ENCODE measurements around the gene PAK5.

PAK5 gene

GRCh38 chr20:9723501-9724202, 115.2 kb downstream of the PAK5 start:
- TF ChIP-seq POLR2AphosphoS5 (IDR thresholded peaks at IDR 0.05; ENCODE audit: low read depth, low read length) = no peak
- TF ChIP-seq FOXP2 (optimal IDR thresholded peaks at IDR 0.05; ENCODE audit: borderline replicate concordance, extremely low read depth, extremely low read length, insufficient read depth) = no peak
- no peak for TF ChIP-seq REST (IDR thresholded peaks at IDR 0.05; ENCODE audit: insufficient read depth in 1 of 2, low read depth in 2 of 2, low read length in 2 of 2)
- no peak for TF ChIP-seq SIN3A (IDR thresholded peaks at IDR 0.05; ENCODE audit: borderline replicate concordance, insufficient read depth, low read length)
- TF ChIP-seq TAF1 (IDR thresholded peaks at IDR 0.05; ENCODE audit: borderline replicate concordance, insufficient read depth, low read length) = no peak

GRCh38 chr20:9711872-9712271, 127.0 kb downstream of the PAK5 start:
- TF ChIP-seq FOXP2 (optimal IDR thresholded peaks at IDR 0.05; ENCODE audit: borderline replicate concordance, extremely low read depth, extremely low read length, insufficient read depth) (no peak), SIN3A (IDR thresholded peaks at IDR 0.05; ENCODE audit: borderline replicate concordance, insufficient read depth, low read length) (no peak)

GRCh38 chr20:9710685-9711084, 128.2 kb downstream of the PAK5 start:
- no peak for TF ChIP-seq POLR2AphosphoS5 (IDR thresholded peaks at IDR 0.05; ENCODE audit: low read depth, low read length)
- TF ChIP-seq REST (IDR thresholded peaks at IDR 0.05; ENCODE audit: insufficient read depth in 1 of 2, low read depth in 2 of 2, low read length in 2 of 2) = no peak
- TF ChIP-seq FOXP2 (optimal IDR thresholded peaks at IDR 0.05; ENCODE audit: borderline replicate concordance, extremely low read depth, extremely low read length, insufficient read depth) = no peak
- TF ChIP-seq TAF1 (IDR thresholded peaks at IDR 0.05; ENCODE audit: borderline replicate concordance, insufficient read depth, low read length) = no peak
- no peak for TF ChIP-seq SIN3A (IDR thresholded peaks at IDR 0.05; ENCODE audit: borderline replicate concordance, insufficient read depth, low read length)

- no peak for TF ChIP-seq FOXP2 (optimal IDR thresholded peaks at IDR 0.05; ENCODE audit: borderline replicate concordance, extremely low read depth, extremely low read length, insufficient read depth)
- TF ChIP-seq TAF1 (IDR thresholded peaks at IDR 0.05; ENCODE audit: borderline replicate concordance, insufficient read depth, low read length) = no peak
- no peak for TF ChIP-seq SIN3A (IDR thresholded peaks at IDR 0.05; ENCODE audit: borderline replicate concordance, insufficient read depth, low read length)
- no peak for TF ChIP-seq POLR2AphosphoS5 (IDR thresholded peaks at IDR 0.05; ENCODE audit: low read depth, low read length)
- no peak for TF ChIP-seq REST (IDR thresholded peaks at IDR 0.05; ENCODE audit: insufficient read depth in 1 of 2, low read depth in 2 of 2, low read length in 2 of 2)
Observed at GRCh38 chr20:9705722-9706476, 133.0 kb downstream of the PAK5 start.

- no peak for TF ChIP-seq FOXP2 (optimal IDR thresholded peaks at IDR 0.05; ENCODE audit: borderline replicate concordance, extremely low read depth, extremely low read length, insufficient read depth)
- no peak for TF ChIP-seq SIN3A (IDR thresholded peaks at IDR 0.05; ENCODE audit: borderline replicate concordance, insufficient read depth, low read length)
- no peak for TF ChIP-seq TAF1 (IDR thresholded peaks at IDR 0.05; ENCODE audit: borderline replicate concordance, insufficient read depth, low read length)
- TF ChIP-seq REST (IDR thresholded peaks at IDR 0.05; ENCODE audit: insufficient read depth in 1 of 2, low read depth in 2 of 2, low read length in 2 of 2) = no peak
- TF ChIP-seq POLR2AphosphoS5 (IDR thresholded peaks at IDR 0.05; ENCODE audit: low read depth, low read length) = no peak
Observed at GRCh38 chr20:9699181-9699580, 139.7 kb downstream of the PAK5 start.

Measured in PFSK-1 (cell line).